ENCODE measurements around the gene CAPN8. TPM values are rescaled to one million over a fixed set of nuclear protein-coding genes. Genes with fewer than 3 reads are reported as not detected.

The CAPN8 gene
- total RNA-seq, 1 donor from 2014 or later = not detected

DNA sequence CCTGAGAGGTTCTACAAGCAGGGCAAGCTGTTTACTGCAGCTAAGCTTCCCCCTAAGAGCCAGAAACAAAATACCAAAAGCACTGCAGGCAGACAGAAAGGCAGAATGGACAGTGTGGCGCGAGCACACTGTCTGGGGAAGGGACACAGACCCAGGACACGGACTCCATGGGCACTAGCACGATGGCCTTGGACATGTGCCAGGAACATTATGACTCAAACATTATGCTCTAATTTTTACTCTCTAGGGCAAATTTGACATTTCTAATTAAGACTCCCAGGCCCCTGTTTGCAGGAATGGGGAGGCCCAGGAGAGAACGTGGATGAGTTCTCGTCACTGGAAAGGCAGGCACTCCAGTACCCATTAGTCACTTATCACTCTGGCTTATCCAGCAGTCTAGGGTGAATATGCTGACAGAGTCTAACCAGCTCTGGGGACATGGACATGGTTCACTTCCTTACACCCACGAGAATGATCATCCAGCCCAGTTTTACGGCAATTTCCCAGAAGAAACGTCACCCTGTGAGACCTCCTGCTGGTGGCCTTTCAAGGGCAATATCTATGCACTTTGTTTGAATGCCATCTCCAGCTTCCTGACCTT is 45.1 kb downstream of the CAPN8 start:
- intact Hi-C loops (cut with micrococcal nuclease) = no loop called here

DNA sequence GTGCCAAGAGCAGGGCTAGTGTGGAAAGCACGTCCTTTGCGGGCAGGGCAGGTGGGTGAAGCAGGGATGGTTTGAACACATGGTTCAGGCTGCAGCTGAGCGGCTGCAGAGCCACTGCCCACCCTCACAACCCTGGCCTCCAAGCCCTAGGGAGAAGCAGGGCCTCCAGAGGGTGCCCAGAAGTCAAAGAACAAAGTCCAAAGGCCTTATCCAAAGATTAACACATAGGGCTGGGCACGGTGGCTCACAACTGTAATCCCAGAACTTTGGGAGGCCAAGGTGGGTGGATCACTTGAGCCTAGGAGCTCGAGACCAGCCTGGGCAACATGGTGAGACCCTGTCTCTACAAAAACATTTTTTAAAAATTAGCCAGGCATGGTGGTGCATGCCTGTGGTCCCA is 46.8 kb downstream of the CAPN8 start:
- intact Hi-C loops (cut with micrococcal nuclease) = no loop called here

DNA sequence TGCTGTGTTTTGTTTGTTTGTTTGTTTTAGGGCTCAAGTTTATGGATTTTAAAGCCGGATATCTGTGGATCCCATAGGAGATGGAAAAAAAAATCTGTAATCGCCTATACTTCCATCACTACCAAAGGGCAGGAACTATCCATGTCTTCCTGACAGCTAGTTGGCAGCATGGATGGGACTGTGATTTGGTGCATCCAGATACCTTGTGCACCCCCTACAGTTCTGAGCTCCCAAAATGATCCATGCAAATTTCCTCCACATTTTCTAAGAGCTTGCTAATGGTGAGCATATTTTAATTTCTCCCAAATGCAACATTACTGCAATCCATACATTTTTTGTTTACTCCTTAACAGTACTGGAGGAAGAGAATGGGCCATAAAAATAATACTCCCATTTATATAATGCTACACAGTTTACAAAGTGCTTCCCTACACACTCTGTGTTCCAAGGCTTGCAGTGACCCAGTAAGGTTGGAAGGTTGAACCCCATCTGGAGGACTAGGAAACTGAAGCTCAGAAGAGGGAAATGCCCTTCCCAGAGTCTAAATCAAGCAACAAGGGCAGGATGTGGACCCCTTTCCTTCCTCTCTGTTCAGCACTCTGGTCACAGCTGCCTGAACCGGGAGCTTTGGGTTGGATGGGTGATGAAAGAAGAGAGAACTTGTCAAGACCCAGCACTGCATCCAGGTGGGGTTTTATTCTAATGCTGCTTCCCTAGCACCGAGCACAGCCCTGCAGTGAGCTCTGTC is 48.0 kb downstream of the CAPN8 start:
- intact Hi-C loops (cut with micrococcal nuclease) = no loop called here

DNA sequence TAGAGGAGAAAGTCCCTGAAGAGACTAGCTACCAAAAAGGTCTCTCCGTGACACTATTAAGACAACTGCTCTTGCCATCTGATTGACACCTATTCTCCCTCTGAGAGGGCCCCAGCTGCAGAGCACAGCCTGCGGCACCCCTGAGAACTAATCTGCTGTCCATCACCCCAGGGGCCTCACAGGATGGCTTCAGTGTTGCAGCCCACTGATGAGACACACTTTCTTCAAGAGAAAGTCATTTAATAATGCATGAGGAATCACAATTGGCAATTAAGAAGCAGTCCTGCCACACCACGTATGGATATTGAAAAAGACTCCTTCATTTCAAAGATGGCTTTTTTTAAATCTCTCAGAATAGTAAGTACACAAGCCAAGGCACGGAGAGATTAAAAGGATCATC is 48.9 kb downstream of the CAPN8 start:
- intact Hi-C loops (cut with micrococcal nuclease) = no loop called here

DNA sequence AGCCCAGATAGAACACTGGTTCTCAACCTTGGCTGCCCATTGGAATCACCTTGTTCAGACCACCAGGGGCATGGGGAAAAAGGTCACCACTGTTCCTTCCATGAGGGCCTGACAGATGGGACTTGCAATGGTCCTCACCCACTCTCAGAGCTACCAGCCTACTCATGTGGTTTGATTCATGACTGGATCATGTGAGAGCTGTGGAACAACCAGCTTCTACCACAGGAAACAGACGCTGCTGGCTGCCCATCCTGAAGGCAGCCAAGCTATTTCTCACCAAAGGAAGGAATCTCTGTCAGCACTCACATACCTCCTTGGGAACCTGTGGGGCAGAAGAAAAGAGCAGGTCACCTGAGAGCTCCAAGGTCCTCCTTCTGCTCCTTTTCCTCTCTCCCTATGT is 53.6 kb downstream of the CAPN8 start:
- intact Hi-C loops (cut with micrococcal nuclease) = no loop called here

DNA sequence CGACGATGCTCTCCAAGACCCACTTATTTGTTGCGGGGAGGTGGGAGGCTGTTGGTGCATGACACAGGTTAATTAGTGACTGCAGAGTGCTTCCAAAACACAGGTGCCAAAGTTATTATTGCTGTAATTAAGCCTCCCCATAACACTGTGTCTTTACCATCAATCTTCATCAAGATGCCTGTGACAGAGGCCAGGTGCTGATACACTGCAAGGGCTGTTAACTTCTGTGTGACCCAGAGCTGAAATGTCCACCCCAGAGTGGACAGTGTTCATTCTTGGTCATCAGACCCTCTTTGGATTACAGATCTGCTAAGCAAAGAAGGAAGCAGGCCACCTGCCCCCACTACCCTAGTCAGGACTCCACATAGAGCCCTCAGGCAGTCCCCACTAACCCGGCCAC is 55.5 kb downstream of the CAPN8 start:
- intact Hi-C loops (cut with micrococcal nuclease) = no loop called here

DNA sequence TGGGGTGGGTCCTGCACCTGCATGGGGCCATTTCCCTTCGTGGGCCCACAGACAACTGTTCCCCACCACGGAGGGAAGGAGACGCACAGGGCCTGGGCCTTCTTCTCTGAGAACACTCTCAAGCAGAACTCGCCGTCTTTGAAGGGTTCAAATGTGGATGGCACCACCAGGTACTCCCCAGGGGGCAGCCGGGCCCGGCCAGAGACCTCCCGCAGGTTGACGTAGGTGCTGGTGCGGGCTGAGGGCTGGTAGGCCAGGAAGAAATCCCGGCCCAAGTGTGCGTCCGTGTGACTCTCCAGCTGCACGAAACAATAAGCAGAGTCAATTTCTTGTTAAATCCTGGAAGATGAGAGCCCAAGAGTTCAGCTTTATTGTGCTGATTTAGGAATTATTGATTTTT is 56.4 kb downstream of the CAPN8 start:
- intact Hi-C loops (cut with micrococcal nuclease) = no loop called here

DNA sequence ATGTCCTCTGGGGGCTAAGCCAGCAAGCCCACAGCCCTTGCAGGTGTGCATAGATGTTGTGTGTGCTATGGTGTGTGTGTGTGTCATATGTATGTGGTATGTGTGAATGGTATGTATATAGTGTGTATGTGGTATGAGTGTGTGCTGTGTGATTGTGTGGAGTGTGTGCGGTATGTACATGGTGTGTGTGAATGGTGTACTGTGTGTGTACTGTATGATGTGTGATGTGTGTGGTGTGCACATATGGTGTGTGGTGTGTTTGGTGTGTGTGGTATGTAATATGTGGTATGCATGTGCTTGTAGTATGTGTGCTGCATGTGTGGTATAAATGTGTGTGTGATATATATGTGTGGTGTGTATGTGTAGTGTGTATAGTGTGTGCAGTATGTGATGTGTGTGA is 107.0 kb downstream of the CAPN8 start:
- intact Hi-C loops (cut with micrococcal nuclease) = no loop called here

DNA sequence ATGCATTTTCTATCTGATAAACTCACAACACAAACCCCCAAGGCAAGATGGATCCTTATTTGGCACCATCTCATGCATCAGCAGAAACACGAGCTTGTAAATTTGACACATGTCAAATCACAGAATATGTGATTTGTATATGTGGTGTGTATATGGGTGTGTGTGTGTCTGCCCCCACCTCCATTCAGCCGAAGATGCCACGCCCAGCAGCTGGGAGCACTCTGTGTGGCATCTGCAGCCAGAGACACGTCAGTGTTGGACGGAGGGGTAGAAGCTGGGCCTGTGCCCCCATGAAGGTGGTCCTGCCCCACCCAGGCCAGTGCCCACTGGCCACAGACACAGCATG is 108.4 kb downstream of the CAPN8 start:
- intact Hi-C loops (cut with micrococcal nuclease) = no loop called here

DNA sequence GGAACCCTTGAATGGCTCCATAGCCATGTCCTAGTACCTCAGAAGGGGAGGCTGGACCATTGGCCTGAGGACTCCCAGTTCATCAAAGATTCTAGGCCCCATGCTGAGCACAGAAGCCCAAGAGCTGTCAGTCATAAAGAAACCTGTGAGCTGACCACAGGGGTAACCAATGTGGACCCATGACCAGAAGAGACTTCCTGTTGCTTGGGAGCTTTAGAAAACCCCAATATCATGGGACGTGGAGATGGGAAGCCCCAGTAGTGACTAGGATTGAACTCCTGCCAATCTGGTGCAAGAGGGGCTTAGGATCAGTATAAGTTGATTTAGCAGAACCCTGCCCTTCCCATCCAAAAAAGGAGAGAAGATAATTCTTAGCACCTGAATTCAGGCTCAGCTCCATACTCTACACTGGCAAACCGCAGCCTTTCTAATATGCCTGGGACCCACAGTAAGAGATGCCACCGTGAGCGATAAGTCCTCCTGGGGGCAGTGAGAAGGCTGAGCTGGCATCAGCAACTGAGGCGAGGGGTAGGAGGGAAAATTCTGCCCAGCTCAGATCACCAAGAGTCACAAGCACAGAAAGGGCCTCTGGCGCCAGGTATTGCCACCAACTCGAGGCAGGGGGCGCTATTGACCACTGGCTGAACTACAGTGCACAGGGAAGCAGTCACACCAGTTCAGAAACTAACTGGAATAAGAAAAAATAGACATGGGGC is 108.9 kb downstream of the CAPN8 start:
- intact Hi-C loops (cut with micrococcal nuclease) = no loop called here

DNA sequence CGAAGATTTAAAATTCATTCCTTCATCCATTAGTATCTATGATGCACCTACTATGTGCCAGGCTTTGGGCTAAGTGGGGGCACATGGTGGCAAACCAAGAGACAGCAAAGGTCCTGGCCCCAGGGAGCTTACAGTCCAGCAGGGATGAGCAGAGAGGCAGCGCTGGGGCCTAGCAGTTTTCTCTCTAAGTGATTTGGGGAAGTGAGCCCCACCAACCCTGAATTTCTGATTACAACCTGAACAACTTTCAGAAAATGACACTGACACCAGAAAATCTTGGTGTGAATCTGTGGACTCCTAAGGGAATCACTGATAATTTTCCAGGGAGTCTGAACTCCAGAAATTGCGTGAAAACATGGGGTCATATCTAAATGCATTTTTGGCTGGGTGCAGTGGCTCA is 111.5 kb downstream of the CAPN8 start:
- intact Hi-C loops (cut with micrococcal nuclease) = no loop called here

DNA sequence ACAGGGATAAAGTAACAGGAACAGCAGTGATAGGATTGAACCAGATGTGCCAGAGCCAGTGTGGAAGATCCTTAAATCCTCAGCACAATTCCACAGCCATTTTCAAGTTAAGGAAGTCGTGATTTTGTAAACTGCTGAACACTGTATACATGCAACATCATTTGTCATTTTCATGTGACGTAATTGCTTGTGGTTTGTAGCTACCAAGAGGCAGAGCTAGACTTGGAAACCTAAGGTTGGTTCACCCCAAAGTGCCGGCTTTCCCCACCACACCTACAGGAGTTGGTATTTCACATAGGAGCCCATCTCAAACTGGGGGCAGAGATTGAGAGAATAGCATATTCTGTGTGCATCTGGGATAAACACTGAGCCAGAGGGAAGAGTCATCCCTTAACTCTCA is 113.9 kb downstream of the CAPN8 start:
- intact Hi-C loops (cut with micrococcal nuclease) = no loop called here

DNA sequence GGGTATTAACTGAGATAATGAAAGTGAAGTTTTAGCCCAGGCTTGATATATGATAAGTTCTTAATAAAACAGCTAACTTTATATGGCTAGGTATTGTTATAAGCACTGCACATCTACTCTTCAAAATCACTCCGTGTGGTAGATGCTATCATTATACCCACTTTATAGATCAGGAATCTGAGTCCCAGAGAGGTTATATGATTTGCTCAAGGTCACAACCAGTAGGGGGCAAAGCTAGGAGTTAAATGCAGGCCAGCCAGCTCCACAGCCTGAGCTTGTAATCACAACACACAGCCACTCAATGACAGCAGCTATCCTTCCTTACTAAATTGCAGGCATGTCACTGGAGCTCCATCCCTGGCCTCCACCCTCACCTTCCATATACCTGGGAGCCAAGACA is 115.8 kb downstream of the CAPN8 start:
- intact Hi-C loops (cut with micrococcal nuclease) = no loop called here

DNA sequence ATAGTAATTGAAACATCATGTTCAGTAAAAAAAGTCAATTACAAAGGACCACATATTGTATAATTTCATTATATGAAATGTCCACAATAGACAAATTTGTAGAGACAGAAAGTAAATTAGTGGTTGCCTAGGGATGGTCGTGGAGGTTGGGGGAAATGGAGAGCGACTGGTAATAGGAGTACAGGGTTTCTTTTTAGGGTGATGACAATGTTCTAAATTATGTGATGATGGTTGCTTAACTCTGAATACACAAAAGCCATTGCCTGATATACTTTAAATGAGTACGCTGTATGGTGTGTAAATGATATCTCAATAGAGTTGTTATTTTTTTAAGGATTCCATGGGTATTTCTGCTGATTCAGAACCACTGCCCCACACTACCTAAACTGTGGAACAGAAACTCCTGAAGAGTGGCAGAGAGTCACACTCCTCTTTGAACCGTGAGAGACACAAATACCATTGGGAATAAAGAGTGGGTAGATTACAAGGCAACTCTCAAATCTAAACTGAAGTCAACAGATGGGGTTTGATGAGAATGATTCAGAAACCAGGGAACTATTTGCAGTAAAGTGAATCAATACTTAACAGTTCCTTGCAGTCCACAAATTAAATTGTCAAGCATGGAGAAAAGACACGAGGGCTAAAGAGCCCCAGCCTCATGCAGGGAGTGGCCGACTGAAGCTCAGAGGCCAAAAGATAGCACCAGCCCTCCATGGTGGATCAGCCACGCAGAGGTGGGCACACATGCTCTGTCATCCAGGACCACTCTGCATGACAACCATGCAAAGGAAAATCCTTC is 118.0 kb downstream of the CAPN8 start:
- intact Hi-C loops (cut with micrococcal nuclease) = no loop called here

DNA sequence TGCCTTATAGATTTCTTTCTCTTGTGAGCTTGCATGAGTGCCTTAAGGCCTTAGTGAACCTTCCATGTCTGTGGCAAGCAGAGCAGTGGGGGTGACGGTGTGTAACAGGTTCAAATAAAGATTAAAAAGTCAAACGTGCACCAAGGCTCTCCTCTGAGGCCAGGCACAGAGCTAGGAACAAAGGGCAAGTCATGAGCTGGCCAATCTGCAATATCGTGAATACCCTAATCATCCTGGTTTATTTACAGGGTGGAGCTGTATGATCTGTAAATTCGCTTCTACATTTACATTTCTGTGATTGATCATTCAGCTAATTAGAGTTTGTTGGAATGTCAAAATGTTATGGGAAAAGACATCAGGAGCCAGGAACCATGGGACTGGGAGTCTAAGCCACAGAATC is 120.2 kb downstream of the CAPN8 start:
- intact Hi-C loops (cut with micrococcal nuclease) = no loop called here

DNA sequence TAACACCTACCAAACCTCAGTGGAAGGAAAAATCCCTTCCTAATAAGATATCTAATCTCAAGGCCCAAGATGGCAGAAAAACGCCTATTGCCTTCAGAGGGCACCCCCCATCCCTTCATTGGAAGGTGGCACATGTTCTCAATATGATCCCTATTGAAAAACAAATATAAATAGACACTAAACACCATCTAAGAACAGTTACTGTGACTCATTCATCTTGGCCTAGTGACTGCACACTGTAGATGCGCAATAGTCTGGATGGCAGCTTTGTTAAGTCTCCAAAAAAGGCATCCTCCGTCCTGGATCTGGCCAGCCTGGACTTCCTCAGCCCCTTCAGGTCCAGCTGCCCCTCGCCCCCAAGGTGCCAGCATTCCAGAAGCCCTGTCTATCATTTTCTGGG is 121.9 kb downstream of the CAPN8 start:
- intact Hi-C loops (cut with micrococcal nuclease) = no loop called here

DNA sequence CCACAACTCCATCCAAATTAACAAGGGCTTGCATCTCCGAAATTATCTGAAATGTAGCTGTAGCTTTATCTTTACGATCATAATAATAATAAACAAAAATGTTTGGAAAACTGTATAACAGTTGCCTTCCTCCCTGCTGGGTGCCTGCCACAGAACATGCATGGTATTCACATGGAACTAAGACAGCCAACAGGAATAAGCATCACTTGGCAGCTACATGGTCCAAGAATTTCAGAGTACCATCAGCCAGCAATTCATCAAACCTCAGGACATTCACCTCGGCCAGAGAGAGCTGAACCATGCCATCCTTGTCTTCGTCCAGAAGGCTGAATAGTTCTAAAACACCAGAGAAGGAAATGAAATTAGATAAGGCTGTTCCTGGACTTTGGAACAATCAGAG is 122.7 kb downstream of the CAPN8 start:
- intact Hi-C loops (cut with micrococcal nuclease) = no loop called here

DNA sequence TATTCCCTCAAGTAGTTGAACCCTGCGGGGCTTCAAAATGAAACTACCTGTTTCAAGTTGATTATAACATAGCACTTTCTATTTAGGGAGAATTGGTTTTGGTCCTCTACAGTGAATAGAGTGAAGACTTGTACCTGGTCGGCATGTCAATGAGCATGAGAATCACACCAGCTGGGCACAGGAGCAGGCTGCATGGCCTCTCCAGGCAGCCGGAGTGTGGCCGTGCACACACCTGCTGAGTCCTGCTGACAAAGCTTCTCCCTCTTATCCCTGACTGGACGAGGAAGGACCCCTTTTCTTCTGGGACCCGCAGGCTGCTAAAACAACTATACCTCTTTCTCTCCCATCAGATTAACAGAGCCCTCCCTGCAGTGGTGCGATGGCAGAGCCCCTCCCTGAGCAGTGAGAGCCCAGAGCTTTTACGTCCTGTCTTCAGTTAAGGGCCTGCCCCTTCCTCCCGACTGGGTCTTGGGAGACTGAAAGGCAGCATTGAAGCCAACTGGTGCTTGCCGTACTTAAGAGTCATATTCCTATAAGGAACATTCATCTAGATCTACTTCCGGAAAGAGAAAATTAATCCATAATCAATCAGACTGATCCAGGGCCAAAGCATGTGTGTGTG is 124.9 kb downstream of the CAPN8 start:
- intact Hi-C loops (cut with micrococcal nuclease) = no loop called here

DNA sequence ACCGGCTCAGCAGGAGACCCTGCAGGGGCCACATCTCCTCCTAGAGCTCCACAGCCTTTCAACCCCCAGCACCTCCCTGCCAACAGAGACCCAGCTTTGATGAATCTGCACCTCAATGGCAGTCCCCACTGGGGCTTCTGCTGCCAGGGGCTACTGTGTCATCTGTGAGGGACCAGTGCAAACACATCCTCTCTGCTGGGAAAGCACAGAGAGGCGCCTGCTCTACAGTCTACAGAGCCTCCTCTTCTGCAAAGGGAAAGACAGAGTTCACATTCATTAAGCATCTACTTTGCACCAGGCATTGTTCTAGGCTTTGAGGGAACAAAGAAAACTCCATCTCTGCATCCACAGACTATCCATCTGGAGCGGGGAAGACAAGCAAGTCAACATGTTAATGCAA is 125.8 kb downstream of the CAPN8 start:
- intact Hi-C loops (cut with micrococcal nuclease) = no loop called here

DNA sequence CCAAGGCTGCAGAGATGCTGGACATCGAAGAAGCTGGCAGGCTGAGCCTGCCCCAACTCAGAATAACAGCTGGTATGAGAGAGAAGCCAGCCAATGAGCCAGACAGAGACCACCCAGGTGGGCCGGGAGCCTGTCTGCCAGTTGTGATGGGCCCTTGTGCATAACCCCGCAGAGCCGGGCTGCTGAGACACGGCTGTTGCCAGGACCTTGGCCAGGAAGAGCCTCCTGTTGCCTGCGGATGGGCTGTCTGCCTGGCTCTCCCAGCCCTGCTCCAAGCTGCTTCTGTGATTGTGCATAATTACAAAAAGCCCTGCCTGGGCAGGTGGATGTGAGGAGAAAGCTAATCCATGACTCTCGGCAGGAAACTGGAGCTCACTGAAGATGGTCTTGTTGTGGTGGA is 126.5 kb downstream of the CAPN8 start:
- intact Hi-C loops (cut with micrococcal nuclease) = no loop called here

DNA sequence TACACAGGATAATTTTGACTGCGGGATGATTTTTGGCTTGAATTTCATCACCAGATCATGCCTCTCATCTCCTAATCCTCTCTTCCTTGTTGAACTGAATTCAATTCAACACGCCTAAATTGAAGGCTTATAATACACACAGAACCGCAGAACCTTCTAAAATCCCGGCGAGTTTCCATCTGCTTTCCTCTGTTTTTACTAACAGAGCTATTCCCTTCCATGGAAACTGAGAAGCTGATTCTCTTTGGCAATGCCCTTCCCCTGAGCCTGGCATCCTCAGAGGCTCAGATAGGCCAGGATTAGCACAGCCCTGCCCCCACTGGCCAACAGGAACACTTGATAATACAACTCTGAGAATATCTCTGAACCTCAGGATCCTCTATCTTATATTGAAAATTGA is 130.2 kb downstream of the CAPN8 start:
- intact Hi-C loops (cut with micrococcal nuclease) = no loop called here

DNA sequence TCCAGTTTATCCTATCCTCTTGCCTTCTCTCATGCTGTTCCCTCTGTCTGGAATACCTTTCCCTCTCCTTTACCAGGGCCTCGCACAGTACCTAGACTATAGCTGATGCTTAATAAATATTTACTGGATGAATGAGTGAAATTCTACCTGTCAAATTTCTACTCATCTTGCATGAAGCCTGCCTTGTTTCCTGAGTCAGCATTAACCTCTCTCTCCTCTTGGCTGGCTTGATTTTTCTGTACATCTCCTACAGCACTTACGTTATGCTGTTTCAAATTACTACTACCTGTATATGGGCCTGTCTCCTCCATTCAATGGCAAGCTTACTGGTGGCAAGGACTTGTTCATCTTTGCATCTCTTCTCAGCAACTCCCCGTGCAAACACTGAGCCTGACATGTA is 130.8 kb downstream of the CAPN8 start:
- intact Hi-C loops (cut with micrococcal nuclease) = loop anchor here (5.0 kb wide), 1 partner anchor 392 kb away; the partner anchor contains the start of gene TLR5

Data from T-helper 1 cell treated with Interleukin-12 subunit alpha and Interleukin-12 subunit beta and Interleukin-4 antibody, amounts not matched to agents 30 ng/mL and 1 ng/mL, for 36 hours (primary cell).